ENCODE results near the gene TOMM40L. TPM values are rescaled to one million over a fixed set of nuclear protein-coding genes. Genes with fewer than 3 reads are reported as not detected.

TOMM40L gene
- total RNA-seq (2022; extraction: Qiagen RNA extraction) = 10.0 to 12.8 TPM (median 11.8 TPM) in 5 replicates

GRCh38 chr1:161225534-161226319 lies at the start of gene TOMM40L:
TOMM40L (plus strand) TSS chr1:161226060; CDS start chr1:161226490, 430 bp downstream.

DNA sequence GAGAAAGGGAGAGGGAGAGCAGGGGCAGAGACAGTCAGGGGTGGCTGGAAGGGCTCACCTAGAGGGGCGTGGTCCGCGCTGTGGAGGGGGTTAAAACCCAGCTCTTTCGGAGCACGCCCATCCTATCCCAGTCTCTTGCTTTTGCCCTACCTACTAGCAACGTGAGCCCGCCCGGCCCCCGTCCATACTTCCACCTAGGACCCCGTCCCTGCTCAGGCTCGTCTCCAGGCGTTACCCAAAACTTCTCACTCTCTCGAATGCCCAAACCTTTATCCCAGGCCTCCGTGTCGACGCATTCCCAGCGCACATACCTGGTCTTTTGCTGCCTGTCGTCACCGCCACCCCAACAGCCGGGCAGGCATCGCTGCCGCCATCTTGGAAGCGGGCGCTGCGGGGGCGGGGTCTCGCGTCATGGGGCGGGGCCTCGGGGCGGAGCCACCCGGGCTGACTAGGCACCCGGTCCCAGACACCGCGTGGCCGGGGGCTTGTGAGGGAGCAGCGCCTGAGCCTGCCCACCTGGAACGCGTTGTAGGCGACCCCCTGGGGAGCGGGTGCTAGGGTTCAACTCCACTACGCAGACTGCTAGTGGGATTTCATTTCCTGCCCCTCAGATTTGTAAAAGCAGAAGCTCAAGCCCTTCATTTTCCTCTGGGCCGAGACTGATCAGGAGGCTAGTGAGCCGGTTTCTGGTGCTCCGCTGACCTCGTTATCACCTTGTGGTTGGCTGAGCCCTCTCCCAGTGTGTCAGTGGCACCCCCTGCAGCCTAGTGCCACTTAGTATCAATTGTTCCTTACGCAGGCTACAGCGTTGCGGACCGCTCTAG lies 48.5 kb upstream of the TOMM40L start, which contains the start of gene B4GALT3:
Gene B4GALT3 (minus strand): TSS at position 396 of the 824 bp plus-strand sequence. CDS start 1,447 bp downstream, outside the sequence.

DNA sequence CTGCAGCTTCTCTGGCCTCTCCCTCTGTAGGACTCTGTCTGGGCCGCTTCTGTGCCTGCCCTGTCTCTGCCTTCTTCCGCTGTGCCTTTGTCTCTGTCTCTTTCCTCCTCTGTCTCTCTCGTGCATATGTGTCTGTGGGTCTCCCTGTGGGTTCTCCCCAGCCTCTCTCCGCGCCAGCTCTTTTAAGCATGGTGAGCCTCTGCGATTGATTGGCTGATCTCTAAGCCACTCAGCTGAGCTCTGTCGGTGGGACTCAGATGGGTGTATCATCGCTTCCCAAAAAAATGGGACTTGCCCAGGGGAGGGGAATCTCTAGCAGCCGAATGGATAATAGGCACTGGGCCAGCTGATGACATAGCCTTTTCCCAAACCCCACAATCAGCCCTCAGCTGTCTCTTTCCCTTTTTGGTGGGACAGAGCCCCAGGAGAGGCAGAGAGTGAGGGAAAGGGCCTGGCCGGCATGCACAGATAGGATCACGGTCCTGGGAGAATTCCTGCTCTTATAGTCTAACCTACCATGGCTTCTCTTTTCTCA lies 26.9 kb upstream of the TOMM40L start, which contains the start of gene ADAMTS4:
Gene ADAMTS4 (minus strand): TSS at position 158 of the 535 bp plus-strand sequence. CDS start 427 bp downstream, outside the sequence.

GRCh38 chr1:161201836-161202712 lies 23.8 kb upstream of the TOMM40L start, which contains the start of gene NDUFS2:
NDUFS2 (plus strand) TSS chr1:161202367; CDS start chr1:161202386, 19 bp downstream.

DNA sequence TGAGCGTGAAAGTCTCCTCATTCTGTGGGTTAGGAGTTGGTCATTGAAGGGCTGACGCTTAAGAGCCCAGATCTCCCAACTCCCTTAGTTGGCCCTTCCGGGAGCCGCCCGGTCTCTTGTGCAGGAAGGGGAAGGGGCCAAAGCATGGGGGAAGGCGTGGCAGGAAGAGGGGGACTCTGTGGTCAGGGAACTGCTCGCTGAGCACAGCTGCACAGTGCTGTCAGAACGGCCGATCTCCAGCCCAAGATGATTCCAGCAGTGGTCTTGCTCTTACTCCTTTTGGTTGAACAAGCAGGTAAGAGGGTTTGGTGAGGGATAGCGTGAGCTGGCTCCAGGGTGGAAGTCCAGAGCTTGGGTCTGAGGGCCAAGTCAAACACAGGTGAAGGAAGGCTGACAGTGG lies 10.8 kb upstream of the TOMM40L start, which contains the start of gene FCER1G:
Gene FCER1G (plus strand): TSS at position 220 of the 400 bp plus-strand sequence. CDS start 27 bp downstream, at position 247.

DNA sequence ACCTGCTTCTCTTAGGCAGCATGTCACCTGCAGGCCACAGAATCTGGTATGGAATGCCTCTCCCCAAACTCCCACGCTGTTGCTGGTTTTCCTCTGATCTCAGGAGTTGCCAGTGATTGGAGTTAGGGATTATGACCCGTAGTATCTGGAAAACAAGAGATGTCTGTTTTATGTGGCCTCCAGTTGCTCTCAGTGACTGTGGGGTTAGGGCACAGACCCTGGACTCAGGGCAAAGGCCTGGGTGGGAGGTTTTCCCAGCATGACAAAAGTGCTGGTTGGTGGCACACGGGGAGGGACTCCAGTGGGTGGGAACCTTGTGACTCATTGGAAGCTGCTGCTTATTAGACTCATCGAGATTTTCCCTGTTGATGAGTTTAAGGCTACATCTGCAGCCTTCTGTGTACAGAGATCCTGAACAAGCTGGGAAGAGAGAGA lies 12.2 kb downstream of the TOMM40L start, which contains the start of gene NR1I3:
Gene NR1I3 (minus strand): TSS at position 165 of the 435 bp plus-strand sequence. CDS start 1,638 bp downstream, outside the sequence.

GRCh38 chr1:161258439-161259344 lies 32.8 kb downstream of the TOMM40L start, which contains the start of gene PCP4L1:
PCP4L1 (plus strand) TSS chr1:161258745; CDS start chr1:161258975, 230 bp downstream.

Other genes with a start within 250 kb of the TOMM40L start
- 50.8 to 59.9 TPM (median 55.2 TPM) in 5 replicates for gene F11R, start 204.9 kb upstream of the TOMM40L start, total RNA-seq (2022; extraction: Qiagen RNA extraction)
- gene TSTD1, start 187.1 kb upstream of the TOMM40L start, total RNA-seq (2022; extraction: Qiagen RNA extraction) = 0.25 TPM in 2 of 5 replicates, not detected in the others
- 44.5 to 55.8 TPM (median 49.0 TPM) in 5 replicates for gene USF1, start 180.1 kb upstream of the TOMM40L start, total RNA-seq (2022; extraction: Qiagen RNA extraction)
- 0.06 to 0.14 TPM (median 0.07 TPM) in 5 replicates for gene ARHGAP30, start 156.2 kb upstream of the TOMM40L start, total RNA-seq (2022; extraction: Qiagen RNA extraction)
- 1.5 to 2.2 TPM (median 1.9 TPM) in 5 replicates for gene NECTIN4, start 136.5 kb upstream of the TOMM40L start, total RNA-seq (2022; extraction: Qiagen RNA extraction)
- gene KLHDC9, start 127.7 kb upstream of the TOMM40L start, total RNA-seq (2022; extraction: Qiagen RNA extraction) = 1.0 to 2.7 TPM (median 1.5 TPM) in 5 replicates
- gene PFDN2, start 108.0 kb upstream of the TOMM40L start, total RNA-seq (2022; extraction: Qiagen RNA extraction) = 95.5 to 125 TPM (median 108 TPM) in 5 replicates
- 29.0 to 32.1 TPM (median 29.6 TPM) in 5 replicates for gene NIT1, start 108.0 kb upstream of the TOMM40L start, total RNA-seq (2022; extraction: Qiagen RNA extraction)
- gene DEDD, start 93.4 kb upstream of the TOMM40L start, total RNA-seq (2022; extraction: Qiagen RNA extraction) = 29.6 to 36.1 TPM (median 32.2 TPM) in 5 replicates
- gene UFC1, start 72.1 kb upstream of the TOMM40L start, total RNA-seq (2022; extraction: Qiagen RNA extraction) = 81.6 to 150 TPM (median 92.8 TPM) in 5 replicates
- 16.9 to 25.7 TPM (median 21.1 TPM) in 5 replicates for gene USP21, start 66.6 kb upstream of the TOMM40L start, total RNA-seq (2022; extraction: Qiagen RNA extraction)
- gene PPOX, start 59.6 kb upstream of the TOMM40L start, total RNA-seq (2022; extraction: Qiagen RNA extraction) = 12.2 to 19.4 TPM (median 15.1 TPM) in 5 replicates
- gene B4GALT3, start 48.6 kb upstream of the TOMM40L start, total RNA-seq (2022; extraction: Qiagen RNA extraction) = 20.4 to 27.7 TPM (median 25.8 TPM) in 5 replicates
- gene ADAMTS4, start 27.0 kb upstream of the TOMM40L start, total RNA-seq (2022; extraction: Qiagen RNA extraction) = 0.02 TPM in 1 of 5 replicates, not detected in the others
- gene NDUFS2, start 23.7 kb upstream of the TOMM40L start, total RNA-seq (2022; extraction: Qiagen RNA extraction) = 77.6 to 93.0 TPM (median 83.3 TPM) in 5 replicates
- gene FCER1G, start 10.8 kb upstream of the TOMM40L start, total RNA-seq (2022; extraction: Qiagen RNA extraction) = 0.28 to 0.54 TPM (median 0.34 TPM) in 3 of 5 replicates, not detected in the others
- gene APOA2, start 2.4 kb upstream of the TOMM40L start, total RNA-seq (2022; extraction: Qiagen RNA extraction) = not detected in 5 replicates
- not detected in 5 replicates for gene NR1I3, start 12.1 kb downstream of the TOMM40L start, total RNA-seq (2022; extraction: Qiagen RNA extraction)
- gene PCP4L1, start 32.7 kb downstream of the TOMM40L start, total RNA-seq (2022; extraction: Qiagen RNA extraction) = not detected in 5 replicates
- gene MPZ, start 83.9 kb downstream of the TOMM40L start, total RNA-seq (2022; extraction: Qiagen RNA extraction) = 0.09 to 0.43 TPM (median 0.27 TPM) in 4 of 5 replicates, not detected in the other
- 236 to 250 TPM (median 242 TPM) in 5 replicates for gene SDHC, start 88.3 kb downstream of the TOMM40L start, total RNA-seq (2022; extraction: Qiagen RNA extraction)
- gene CFAP126, start 141.8 kb downstream of the TOMM40L start, total RNA-seq (2022; extraction: Qiagen RNA extraction) = 0.19 to 0.32 TPM (median 0.24 TPM) in 3 of 5 replicates, not detected in the others

Data from A549 treated with Mapracorat at 1 μM for 4 hours (cell line).